C4-2B (cell line): ENCODE measurements around the gene AFAP1L1.

Source experiments
- H3K27ac ChIP-seq: fragments of 450-650 bp; 2 replicates; pipeline ENCODE4 v1.5.1; 2017
- ZFX ChIP-seq: fragments of 450-650 bp; IDR thresholded peaks from 2 replicates; pipeline ENCODE4 v1.6.1; 2017
- TF ChIP-seq, protein P1 (sequence below): fragments of 450-650 bp; conservative IDR thresholded peaks from 2 replicates; pipeline ENCODE4 v1.5.1; 2017; ENCODE audit warnings: mild to moderate bottlenecking

Gene AFAP1L1

DNA sequence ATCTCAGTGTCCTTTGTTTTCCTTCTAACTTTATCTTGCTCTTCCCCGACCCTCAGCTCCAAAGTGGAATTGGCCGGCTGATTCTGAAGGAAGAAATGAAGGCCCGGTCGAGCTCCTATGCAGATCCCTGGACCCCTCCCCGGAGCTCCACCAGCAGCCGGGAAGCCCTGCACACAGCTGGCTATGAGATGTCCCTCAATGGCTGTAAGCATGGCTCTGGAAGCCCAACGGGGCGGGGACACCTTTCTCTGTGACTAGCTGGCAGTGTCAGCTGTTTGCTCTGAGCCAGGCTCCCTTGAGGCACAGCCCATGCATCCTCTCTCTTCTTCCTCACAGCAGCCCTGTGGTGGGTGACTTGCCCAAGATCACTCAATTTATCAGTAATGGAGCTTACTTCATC is 23.9 kb upstream of the AFAP1L1 start:
- H3K27ac ChIP-seq = no peak overlapping the region
- TF ChIP-seq ZFX = no peak
- TF ChIP-seq, protein P1, sequence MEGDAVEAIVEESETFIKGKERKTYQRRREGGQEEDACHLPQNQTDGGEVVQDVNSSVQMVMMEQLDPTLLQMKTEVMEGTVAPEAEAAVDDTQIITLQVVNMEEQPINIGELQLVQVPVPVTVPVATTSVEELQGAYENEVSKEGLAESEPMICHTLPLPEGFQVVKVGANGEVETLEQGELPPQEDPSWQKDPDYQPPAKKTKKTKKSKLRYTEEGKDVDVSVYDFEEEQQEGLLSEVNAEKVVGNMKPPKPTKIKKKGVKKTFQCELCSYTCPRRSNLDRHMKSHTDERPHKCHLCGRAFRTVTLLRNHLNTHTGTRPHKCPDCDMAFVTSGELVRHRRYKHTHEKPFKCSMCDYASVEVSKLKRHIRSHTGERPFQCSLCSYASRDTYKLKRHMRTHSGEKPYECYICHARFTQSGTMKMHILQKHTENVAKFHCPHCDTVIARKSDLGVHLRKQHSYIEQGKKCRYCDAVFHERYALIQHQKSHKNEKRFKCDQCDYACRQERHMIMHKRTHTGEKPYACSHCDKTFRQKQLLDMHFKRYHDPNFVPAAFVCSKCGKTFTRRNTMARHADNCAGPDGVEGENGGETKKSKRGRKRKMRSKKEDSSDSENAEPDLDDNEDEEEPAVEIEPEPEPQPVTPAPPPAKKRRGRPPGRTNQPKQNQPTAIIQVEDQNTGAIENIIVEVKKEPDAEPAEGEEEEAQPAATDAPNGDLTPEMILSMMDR = no peak

DNA sequence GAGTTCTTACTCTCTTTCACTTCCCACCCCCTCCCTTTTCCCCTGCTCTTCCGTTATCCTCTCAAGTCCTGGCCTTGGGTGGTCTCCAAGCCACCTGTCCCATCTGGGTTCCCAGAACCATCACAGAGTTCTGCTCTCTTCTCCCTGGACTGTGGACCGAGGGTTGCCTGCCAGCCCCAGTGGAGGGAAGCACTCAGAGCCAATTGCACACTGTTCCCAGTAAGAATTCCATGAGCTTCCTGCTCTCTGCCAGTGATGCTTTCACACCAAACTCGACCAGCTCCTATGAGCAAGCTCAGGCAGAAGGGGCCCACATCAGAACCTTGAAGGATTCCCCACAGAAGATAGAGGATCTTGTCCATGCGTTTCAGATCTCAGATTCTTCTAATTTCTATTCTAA is 20.1 kb upstream of the AFAP1L1 start:
- TF ChIP-seq ZFX = no peak
- TF ChIP-seq, protein P1 = no peak
- H3K27ac ChIP-seq = no peak overlapping the region

DNA sequence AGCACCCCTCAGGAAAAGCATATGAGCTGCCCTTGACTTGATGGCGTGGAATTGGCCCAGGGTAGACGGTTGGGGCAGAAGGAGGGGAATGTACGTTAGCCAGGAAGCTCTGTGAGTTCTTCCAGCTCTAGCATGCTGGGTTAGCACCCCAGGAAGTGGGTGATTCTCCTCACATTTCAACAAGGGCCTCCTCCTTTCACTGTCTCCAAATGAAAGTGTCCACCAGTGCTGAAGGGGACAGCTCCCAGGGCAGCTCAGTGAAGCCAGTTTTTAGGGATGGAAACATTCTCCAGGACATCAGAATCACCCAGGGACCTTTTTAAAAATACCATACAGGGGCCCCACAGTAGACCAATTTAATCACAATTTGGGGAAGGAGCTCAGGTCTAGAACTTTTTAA is 17.2 kb upstream of the AFAP1L1 start:
- TF ChIP-seq, protein P1 = no peak
- no peak for TF ChIP-seq ZFX
- H3K27ac ChIP-seq = no peak overlapping the region

DNA sequence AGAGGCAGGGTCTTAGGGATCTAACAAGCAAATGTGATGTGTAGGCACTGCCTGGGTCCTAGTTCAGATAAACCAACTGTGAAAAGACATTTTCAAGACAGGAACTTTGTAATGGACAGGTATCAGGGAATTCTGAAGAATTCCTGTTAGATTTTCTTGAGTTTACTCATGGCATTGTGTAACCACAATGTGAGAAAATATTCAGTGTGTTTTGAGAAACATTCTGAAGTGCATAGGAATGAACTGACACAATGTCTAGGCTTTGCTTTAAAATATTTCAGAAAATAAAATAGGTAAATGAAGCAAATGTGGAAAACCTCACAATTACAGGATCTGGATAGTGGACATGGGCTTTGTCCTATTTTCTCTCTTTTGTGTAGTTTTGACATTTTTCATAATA is 15.2 kb upstream of the AFAP1L1 start:
- no peak for TF ChIP-seq ZFX
- TF ChIP-seq, protein P1 = no peak
- no peak overlapping the region for H3K27ac ChIP-seq

DNA sequence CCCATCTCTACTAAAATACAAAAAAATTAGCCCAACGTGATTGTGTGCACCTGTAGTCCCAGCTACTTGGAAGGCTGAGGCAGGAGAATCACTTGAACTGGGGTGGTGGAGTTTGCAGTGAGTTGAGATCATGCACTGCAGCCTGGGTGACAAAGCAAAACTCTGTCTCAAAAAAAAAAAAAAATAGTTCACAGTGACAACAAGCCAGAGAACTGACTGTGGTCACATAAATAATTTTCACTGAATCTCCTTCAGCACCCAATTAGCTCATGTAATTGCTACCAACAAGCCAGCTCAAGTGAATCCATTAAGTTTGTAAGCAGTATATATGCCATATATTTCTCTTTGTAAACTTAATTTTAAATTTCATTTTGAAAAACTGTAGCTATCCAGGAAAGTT is 14.5 kb upstream of the AFAP1L1 start:
- no peak overlapping the region for H3K27ac ChIP-seq
- TF ChIP-seq ZFX = no peak
- TF ChIP-seq, protein P1 = no peak

DNA sequence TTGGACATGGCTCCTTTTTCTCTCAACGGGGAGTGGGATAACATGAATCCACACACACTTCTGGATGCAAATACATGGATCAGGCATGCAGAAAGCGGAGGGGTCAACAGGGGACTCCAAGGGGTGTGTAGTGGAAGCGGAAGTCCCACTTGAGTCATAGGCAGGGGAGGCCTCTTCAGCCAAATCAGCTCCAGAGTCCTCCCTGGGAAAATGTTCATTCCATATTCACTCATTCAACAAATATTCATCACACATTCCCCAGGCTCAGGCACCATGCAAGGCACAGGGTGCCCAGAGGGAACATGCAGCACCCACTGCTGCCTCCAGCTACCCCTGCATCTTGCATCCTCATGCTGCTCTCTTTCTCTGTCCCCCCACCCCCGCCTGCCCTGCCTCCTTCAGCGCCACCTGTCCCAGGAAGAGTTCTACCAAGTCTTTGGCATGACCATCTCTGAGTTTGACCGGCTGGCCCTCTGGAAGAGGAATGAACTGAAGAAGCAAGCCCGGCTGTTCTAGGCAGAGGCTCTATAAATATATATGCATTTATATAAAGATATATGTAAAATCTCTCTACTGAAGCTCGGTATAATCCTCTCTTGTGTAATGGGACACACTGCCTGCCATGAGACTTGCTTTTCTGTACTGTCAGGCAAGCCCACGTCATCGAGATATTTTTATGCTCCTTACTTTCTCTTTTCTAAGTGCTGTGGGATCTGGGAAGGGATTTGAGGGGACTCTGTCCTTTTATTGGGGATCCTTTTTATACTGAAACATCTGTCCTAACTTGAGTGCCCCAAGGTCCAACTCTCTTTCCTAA is 13.6 kb upstream of the AFAP1L1 start:
- H3K27ac ChIP-seq = no peak overlapping the region

DNA sequence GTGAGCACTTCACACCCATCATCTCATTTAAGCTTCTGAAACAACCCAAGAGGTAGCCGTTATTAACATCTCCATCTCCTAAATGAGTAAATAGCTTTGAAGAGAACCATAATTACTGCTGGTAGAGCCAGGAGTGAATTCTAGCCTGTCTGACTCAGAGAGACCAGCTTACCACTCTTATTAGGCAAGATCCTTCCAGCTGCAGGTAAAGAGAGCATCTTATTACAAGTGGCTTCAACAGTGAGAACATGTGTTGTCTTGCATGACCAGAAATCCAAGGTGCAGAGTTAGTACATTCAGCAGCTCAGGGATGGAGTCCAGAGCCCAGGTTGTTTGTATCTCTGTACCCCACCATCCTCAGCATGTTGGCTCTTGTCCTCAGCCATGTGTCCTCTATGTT is 10.9 kb upstream of the AFAP1L1 start:
- H3K27ac ChIP-seq = no peak overlapping the region
- no peak for TF ChIP-seq ZFX
- TF ChIP-seq, protein P1 = no peak

More for the DNA sequence above, 13.6 kb upstream of the AFAP1L1 start:
- no peak for TF ChIP-seq ZFX
- TF ChIP-seq, protein P1 = no peak
